ENCODE results near the gene DVL3. TPM values are rescaled to one million over a fixed set of nuclear protein-coding genes. Genes with fewer than 3 reads are reported as not detected.
A peak's percentile ranks its signal among the peaks of the same experiment; 100 is the strongest.

Gene DVL3
- total RNA-seq, 1 experiment from 2014 or later: 76.2 TPM

DNA sequence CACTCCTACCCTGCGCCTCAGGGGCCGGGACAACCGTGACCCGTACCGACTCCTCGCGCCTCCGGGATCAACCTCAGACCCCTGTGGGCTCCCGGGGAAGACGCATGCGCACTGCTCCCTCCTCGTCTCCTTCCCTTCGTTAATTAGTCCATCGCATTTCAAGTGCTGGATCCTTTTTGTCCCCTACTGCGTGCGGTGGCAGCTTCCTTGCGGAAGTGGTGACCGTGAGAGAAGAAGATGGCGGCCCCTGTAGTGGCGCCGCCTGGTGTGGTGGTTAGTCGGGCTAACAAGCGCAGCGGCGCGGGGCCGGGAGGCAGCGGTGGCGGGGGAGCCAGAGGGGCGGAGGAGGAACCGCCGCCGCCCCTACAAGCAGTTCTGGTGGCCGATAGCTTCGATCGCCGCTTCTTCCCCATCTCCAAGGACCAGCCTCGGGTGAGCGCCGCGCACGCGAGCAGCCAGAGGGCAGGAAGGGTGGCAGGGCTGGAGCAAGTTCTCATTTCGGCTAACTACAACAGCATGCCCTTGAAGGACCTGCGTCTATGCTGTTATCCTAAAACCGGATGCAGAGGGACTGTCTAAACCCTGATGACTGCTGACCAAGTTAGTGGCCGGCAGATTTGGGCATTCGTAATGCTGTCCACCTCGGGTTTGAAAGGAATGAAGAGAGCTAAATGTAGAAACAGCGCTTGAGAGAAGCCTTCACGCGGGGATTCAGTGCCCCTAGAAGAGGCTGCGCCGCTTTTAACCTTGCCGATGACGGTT, 19.8 kb upstream of the DVL3 start, which contains the start of gene EIF2B5 (continued):
- TF ChIP-seq SP1 (CRISPR knock-in tag; conservative IDR thresholded peaks at IDR 0.05) (peak; percentile 57), MLX (CRISPR knock-in tag; IDR thresholded peaks at IDR 0.05) (no peak), HMGXB4 (CRISPR knock-in tag; IDR thresholded peaks at IDR 0.05) (peak; percentile 75; the same call in 1 of the 2 replicates), GABPB1 (CRISPR knock-in tag; IDR thresholded peaks at IDR 0.05) (peak; percentile 78), NFE2L1 (CRISPR knock-in tag; IDR thresholded peaks at IDR 0.05) (peak; percentile 15; the same call in 1 of the 2 replicates), FOXP1 (CRISPR knock-in tag; IDR thresholded peaks at IDR 0.05; ENCODE audit: borderline replicate concordance) (peak; percentile 80; the same call in 1 of the 2 replicates), ZNF263 (CRISPR knock-in tag; IDR thresholded peaks at IDR 0.05; ENCODE audit: low read depth) (no peak), RORB (CRISPR knock-in tag; IDR thresholded peaks at IDR 0.05) (no peak), ZMAT4 (CRISPR knock-in tag; IDR thresholded peaks at IDR 0.05) (no peak), NFYB (CRISPR knock-in tag; conservative IDR thresholded peaks at IDR 0.05; ENCODE audit: low read depth) (no peak), FOXP4 (CRISPR knock-in tag; IDR thresholded peaks at IDR 0.05) (peak; percentile 64; the same call in 1 of the 2 replicates), TCF7 (CRISPR knock-in tag; IDR thresholded peaks at IDR 0.05; ENCODE audit: low read depth) (no peak), ERG (CRISPR knock-in tag; IDR thresholded peaks at IDR 0.05) (no peak), ATF6 (CRISPR knock-in tag; IDR thresholded peaks at IDR 0.05) (no peak), ELF4 (CRISPR knock-in tag; IDR thresholded peaks at IDR 0.05; ENCODE audit: low read depth) (no peak)

DNA sequence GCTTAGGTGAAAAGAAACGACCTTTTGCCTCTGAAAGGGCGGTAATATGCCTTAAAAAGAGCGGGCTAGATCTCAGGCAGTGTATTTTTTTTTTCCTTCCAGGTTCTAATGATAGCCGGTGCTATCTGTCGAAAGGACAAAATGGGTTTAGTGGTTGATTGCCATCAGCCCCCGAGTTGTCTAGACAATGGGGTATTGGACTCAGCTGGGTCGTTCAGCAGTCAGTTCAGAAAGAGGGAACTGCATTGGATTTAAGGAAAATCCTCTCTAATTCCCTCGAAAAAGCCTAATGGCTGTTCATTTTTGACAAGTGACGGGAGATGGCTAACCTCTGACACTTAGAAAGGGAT, 19.3 kb upstream of the DVL3 start:
- Mint-ChIP-seq H3K27me3 (ENCODE audit: low read depth) (no peaks in the 10 kb centered on the region), H3K4me1 (peaks cover 20% of the 10 kb centered on the region), H3K9me3 (no peaks in the 10 kb centered on the region), H3K27ac (peak overlapping the region; percentile 58; the same call in 1 of the 2 replicates), H3K4me3 (peak overlapping the region; percentile 94), H3K36me3 (peaks cover 13% of the 10 kb centered on the region)
- POLR2A ChIA-PET: interaction anchor here (1.0 kb wide), 1 partner anchor 16 kb away, joined by 4 read pairs; no protein-coding TSS in a partner anchor
- CTCF ChIA-PET: interaction anchor here (1.1 to 2.8 kb wide), 7 partner anchors 9 to 251 kb away, joined by 3 to 11 read pairs (median 4); partner anchors contain the start of genes EEF1AKMT4 and PARL
- ATAC-seq (no peak), DNase-seq (ENCODE audit: low spot score) (no peak)
- TF ChIP-seq FOXJ3 (CRISPR knock-in tag; IDR thresholded peaks at IDR 0.05; ENCODE audit: borderline replicate concordance) (no peak), ZNF232 (CRISPR knock-in tag; IDR thresholded peaks at IDR 0.05) (no peak), E2F4 (CRISPR knock-in tag; IDR thresholded peaks at IDR 0.05; ENCODE audit: borderline replicate concordance, low read depth) (no peak), E2F1 (CRISPR knock-in tag; IDR thresholded peaks at IDR 0.05) (no peak), ZBTB21 (CRISPR knock-in tag; IDR thresholded peaks at IDR 0.05; ENCODE audit: borderline replicate concordance) (no peak), IRF1 (CRISPR knock-in tag; IDR thresholded peaks at IDR 0.05) (no peak), ZSCAN18 (CRISPR knock-in tag; IDR thresholded peaks at IDR 0.05) (no peak)

Data from WTC11 (cell line).